GM21423 (cell line): Measurements from ENCODE around the gene SMYD1.

ENCODE experiments used
- ATAC-seq: cut with Tn5 transposase; IDR thresholded peaks from one replicate; pipeline ENCODE4 v1.9.1; 2021; ENCODE audit warnings: mild to moderate bottlenecking, moderate library complexity; ENCODE audit not compliant: unreplicated experiment

The SMYD1 gene

GRCh38 chr2:88121678-88122077 lies 54.1 kb downstream of the SMYD1 start:
- ATAC-seq, result no peak

- no peak for ATAC-seq
These were observed 54.7 kb downstream of the SMYD1 start for GRCh38 chr2:88122141-88122884.

- ATAC-seq, result no peak
These were observed 55.7 kb downstream of the SMYD1 start for GRCh38 chr2:88123164-88123974.

- no peak for ATAC-seq
These were observed 56.6 kb downstream of the SMYD1 start for GRCh38 chr2:88123975-88124917.

GRCh38 chr2:88125344-88125923 lies 57.8 kb downstream of the SMYD1 start:
- ATAC-seq, result no peak

GRCh38 chr2:88125924-88126771 lies 58.5 kb downstream of the SMYD1 start:
- no peak for ATAC-seq

- no peak for ATAC-seq
These were observed 59.4 kb downstream of the SMYD1 start for GRCh38 chr2:88126772-88127637.

- no peak for ATAC-seq
These were observed 59.9 kb downstream of the SMYD1 start for GRCh38 chr2:88127638-88127887.

- ATAC-seq, result no peak
These were observed 60.4 kb downstream of the SMYD1 start, which contains the start of gene FABP1 for GRCh38 chr2:88127888-88128653. Gene FABP1 (minus strand): TSS chr2:88128062. CDS start chr2:88128017, 45 bp downstream.

GRCh38 chr2:88128654-88129312 lies 61.2 kb downstream of the SMYD1 start:
- ATAC-seq, result no peak

- ATAC-seq, result no peak
These were observed 61.8 kb downstream of the SMYD1 start for GRCh38 chr2:88129313-88129959.

GRCh38 chr2:88131201-88131998 lies 63.8 kb downstream of the SMYD1 start:
- no peak for ATAC-seq

GRCh38 chr2:88131999-88132368 lies 64.4 kb downstream of the SMYD1 start:
- no peak for ATAC-seq

GRCh38 chr2:88133875-88134274 lies 66.2 kb downstream of the SMYD1 start:
- ATAC-seq, result no peak

- ATAC-seq, result no peak
These were observed 69.2 kb downstream of the SMYD1 start for GRCh38 chr2:88136817-88137216.

- ATAC-seq, result no peak
These were observed 70.2 kb downstream of the SMYD1 start for GRCh38 chr2:88137833-88138232.
